Sigmoid colon (tissue), 7 donors: Measurements from ENCODE around the gene ANKS1A. TPM values are rescaled to one million over a fixed set of nuclear protein-coding genes. Genes with fewer than 3 reads are reported as not detected.
A peak's percentile ranks its signal among the peaks of the same experiment; 100 is the strongest.

Experiments used
- DNase-seq: peaks from one replicate; pipeline ENCODE4 v3.0.0-alpha.2; 2019
- H3K27ac ChIP-seq, 4 donors: fragments of 200-600 bp; sonication (generic); one replicate each; pipeline ENCODE4 v1.5.1; 2016 to 2019; ENCODE audit warnings: mild to moderate bottlenecking in 1 of 4
- H3K27me3 ChIP-seq, 3 donors: fragments of 200-600 bp; sonication (generic); one replicate each; pipeline ENCODE4 v1.5.1; 2019; ENCODE audit warnings: mild to moderate bottlenecking in 1 of 3
- H3K36me3 ChIP-seq, 4 donors: fragments of 200-600 bp; sonication (generic); one replicate each; pipeline ENCODE4 v1.5.1; 2016 to 2019
- H3K4me1 ChIP-seq, 4 donors: fragments of 200-600 bp; sonication (generic); one replicate each; pipeline ENCODE4 v1.5.1; 2017 to 2019
- H3K4me3 ChIP-seq, 4 donors: fragments of 200-600 bp; sonication (generic); one replicate each; pipeline ENCODE4 v1.5.1; 2017 to 2019; ENCODE audit warnings: mild to moderate bottlenecking in 2 of 4, moderate library complexity in 1 of 4
- H3K9me3 ChIP-seq, 4 donors: fragments of 200-600 bp in 3 of 4; sonication (generic) in 3 of 4; one replicate each; pipeline versions ENCODE4 v1.5.1 to v1.6.1; 2013 to 2019
- CTCF ChIP-seq, 4 experiments: fragments of 450-650 bp in 3 of 4; fragments of 200-600 bp in 1 of 4; IDR thresholded peaks; one replicate each; pipeline ENCODE4 v1.5.1; 2016 to 2019; ENCODE audit warnings: antibody characterized with exemption in 4 of 4, mild to moderate bottlenecking in 3 of 4, moderate library complexity in 2 of 4
- EP300 ChIP-seq, 4 donors: sonication (generic); formaldehyde crosslinking; IDR thresholded peaks; one replicate each; pipeline ENCODE4 v1.6.1; 2017; ENCODE audit warnings: antibody characterized with exemption in 4 of 4
- POLR2A ChIP-seq, 2 donors: fragments of 450-650 bp; IDR thresholded peaks; one replicate each; pipeline ENCODE4 v1.6.1; 2016; ENCODE audit warnings: antibody characterized with exemption in 2 of 2, mild to moderate bottlenecking in 2 of 2, moderate library complexity in 2 of 2
- POLR2AphosphoS5 ChIP-seq, 4 donors: sonication (generic); formaldehyde crosslinking; IDR thresholded peaks; one replicate each; pipeline ENCODE4 v1.6.1; 2017; ENCODE audit warnings: antibody characterized with exemption in 4 of 4
- WGBS, 2 donors: extraction: QIAGEN DNeasy Blood & Tissue Kit; methylation state at CpG; one replicate each; pipeline ENCODE4 v1.1.7; 2013; 5-methylcytosine and 5-hydroxymethylcytosine counted together
- intact Hi-C: fragments of 100-400 bp; cut with DNase I; formaldehyde crosslinking; loops from one replicate; pipeline ENCODE4 v1.15.1; 2023
- polyA plus RNA-seq, 3 donors: library from polyadenylated mRNA; stranded (reverse); fragments of 200-250 nt; gene quantifications; one replicate each; pipeline ENCODE4 v1.2.3, GENCODE V29; 2013
- total RNA-seq, 4 donors: library from RNA; depleted of rRNA; stranded (reverse); fragments of >200 nt; gene quantifications; one replicate each; pipeline ENCODE4 v1.1.0, GENCODE V29; 2016
- donor health status: healthy with polysubstance abuse.
- donor health status: Bipolar disorder and iron deficiency.
- donor health status: healthy.

Gene ANKS1A
- total and polyA plus RNA-seq, 7 donors = 9.0 to 60.1 (median 37.8) TPM

GRCh38 chr6:35067234-35067633 is 178.2 kb downstream of the ANKS1A start:
- 96% methylated on average over 11 of the region's 11 CpGs for WGBS, 2 donors
- no peak for DNase-seq
- H3K27ac ChIP-seq = peak overlapping the region in 1 of 4 donors; percentile 38
- no peak overlapping the region for H3K4me3 ChIP-seq
- peaks cover 18 to 89% (median 40%) of the 10 kb centered on the region in 4 donors for H3K36me3 ChIP-seq
- TF ChIP-seq POLR2A (IDR thresholded peaks at IDR 0.05) (no peak), EP300 (IDR thresholded peaks at IDR 0.05) (no peak)
- H3K9me3 ChIP-seq = no peaks in the 10 kb centered on the region
- intact Hi-C loops = loop anchor here (10.0 kb wide), 1 partner anchor 68 kb away; no protein-coding TSS in a partner anchor
- peaks cover 0 to 41% (median 26%) of the 10 kb centered on the region in 4 donors for H3K4me1 ChIP-seq
- H3K27me3 ChIP-seq = no peaks in the 10 kb centered on the region

- H3K9me3 ChIP-seq = no peaks in the 10 kb centered on the region
- peak overlapping the region; percentile 2 to 57 (median 52) for H3K27ac ChIP-seq
- H3K36me3 ChIP-seq = peaks cover 18 to 89% (median 42%) of the 10 kb centered on the region in 4 donors
- H3K4me1 ChIP-seq = peaks cover 0 to 47% (median 32%) of the 10 kb centered on the region in 4 donors
- TF ChIP-seq EP300 (IDR thresholded peaks at IDR 0.05) (no peak), POLR2AphosphoS5 (IDR thresholded peaks at IDR 0.05) (no peak), POLR2A (IDR thresholded peaks at IDR 0.05) (no peak), CTCF (IDR thresholded peaks at IDR 0.05) (no peak)
- intact Hi-C loops = loop anchor here (10.0 kb wide), 1 partner anchor 67 kb away; no protein-coding TSS in a partner anchor
- DNase-seq = no peak
- WGBS, 2 donors = 86% methylated on average over 9 of the region's 9 CpGs
- H3K27me3 ChIP-seq = no peaks in the 10 kb centered on the region
- no peak overlapping the region for H3K4me3 ChIP-seq
These were observed 179.2 kb downstream of the ANKS1A start for GRCh38 chr6:35068206-35068605.

GRCh38 chr6:35068644-35069043 is 179.6 kb downstream of the ANKS1A start:
- no peak for DNase-seq
- H3K27ac ChIP-seq = peak overlapping the region; percentile 2 to 57 (median 52)
- peaks cover 18 to 89% (median 41%) of the 10 kb centered on the region in 4 donors for H3K36me3 ChIP-seq
- H3K4me1 ChIP-seq = peaks cover 0 to 43% (median 30%) of the 10 kb centered on the region in 4 donors
- intact Hi-C loops = loop anchor here (10.0 kb wide), 1 partner anchor 66 kb away; no protein-coding TSS in a partner anchor
- TF ChIP-seq CTCF (IDR thresholded peaks at IDR 0.05) (no peak), EP300 (IDR thresholded peaks at IDR 0.05) (no peak), POLR2A (IDR thresholded peaks at IDR 0.05) (no peak), POLR2AphosphoS5 (IDR thresholded peaks at IDR 0.05) (no peak)
- WGBS, 2 donors = 90 to 92% methylated on average over 7 of the region's 7 CpGs
- no peak overlapping the region for H3K4me3 ChIP-seq
- no peaks in the 10 kb centered on the region for H3K9me3 ChIP-seq
- no peaks in the 10 kb centered on the region for H3K27me3 ChIP-seq

- intact Hi-C loops = loop anchor here (10.0 kb wide), 1 partner anchor 66 kb away; no protein-coding TSS in a partner anchor
- peak overlapping the region in 1 of 4 donors; percentile 57 for H3K27ac ChIP-seq
- H3K4me3 ChIP-seq = no peak overlapping the region
- no peak for DNase-seq
- TF ChIP-seq CTCF (IDR thresholded peaks at IDR 0.05) = no peak
- TF ChIP-seq POLR2AphosphoS5 (IDR thresholded peaks at IDR 0.05) = no peak
- no peak for TF ChIP-seq POLR2A (IDR thresholded peaks at IDR 0.05)
- TF ChIP-seq EP300 (IDR thresholded peaks at IDR 0.05) = no peak
- peaks cover 0 to 37% (median 24%) of the 10 kb centered on the region in 4 donors for H3K4me1 ChIP-seq
- H3K27me3 ChIP-seq = no peaks in the 10 kb centered on the region
- no peaks in the 10 kb centered on the region for H3K9me3 ChIP-seq
- 96 to 97% methylated on average over 2 of the region's 2 CpGs for WGBS, 2 donors
- H3K36me3 ChIP-seq = peaks cover 18 to 89% (median 39%) of the 10 kb centered on the region in 4 donors
These were observed 180.2 kb downstream of the ANKS1A start for GRCh38 chr6:35069262-35069661.

- intact Hi-C loops = no loop called here
- DNase-seq = no peak
- Histone ChIP-seq H3K9me3 (no peaks in the 10 kb centered on the region), H3K4me3 (no peak overlapping the region), H3K36me3 (peaks cover 18 to 88% (median 36%) of the 10 kb centered on the region in 4 donors), H3K27me3 (no peaks in the 10 kb centered on the region), H3K4me1 (peaks cover 0 to 28% (median 16%) of the 10 kb centered on the region in 4 donors), H3K27ac (no peak overlapping the region)
- no peak for TF ChIP-seq EP300 (IDR thresholded peaks at IDR 0.05)
- TF ChIP-seq POLR2A (IDR thresholded peaks at IDR 0.05) = no peak
- no peak for TF ChIP-seq POLR2AphosphoS5 (IDR thresholded peaks at IDR 0.05)
- TF ChIP-seq CTCF (IDR thresholded peaks at IDR 0.05) = no peak
- WGBS, 2 donors = 95 to 98% methylated on average over 2 of the region's 2 CpGs
These were observed 181.1 kb downstream of the ANKS1A start for GRCh38 chr6:35070111-35070510.
